ENCODE results near the gene VIPR1.
"Not testable (repeated sequence)": the region's sequence is repeated elsewhere in the genome, so short reads cannot be mapped to it uniquely, and the experiment has no call there.

VIPR1 gene

DNA sequence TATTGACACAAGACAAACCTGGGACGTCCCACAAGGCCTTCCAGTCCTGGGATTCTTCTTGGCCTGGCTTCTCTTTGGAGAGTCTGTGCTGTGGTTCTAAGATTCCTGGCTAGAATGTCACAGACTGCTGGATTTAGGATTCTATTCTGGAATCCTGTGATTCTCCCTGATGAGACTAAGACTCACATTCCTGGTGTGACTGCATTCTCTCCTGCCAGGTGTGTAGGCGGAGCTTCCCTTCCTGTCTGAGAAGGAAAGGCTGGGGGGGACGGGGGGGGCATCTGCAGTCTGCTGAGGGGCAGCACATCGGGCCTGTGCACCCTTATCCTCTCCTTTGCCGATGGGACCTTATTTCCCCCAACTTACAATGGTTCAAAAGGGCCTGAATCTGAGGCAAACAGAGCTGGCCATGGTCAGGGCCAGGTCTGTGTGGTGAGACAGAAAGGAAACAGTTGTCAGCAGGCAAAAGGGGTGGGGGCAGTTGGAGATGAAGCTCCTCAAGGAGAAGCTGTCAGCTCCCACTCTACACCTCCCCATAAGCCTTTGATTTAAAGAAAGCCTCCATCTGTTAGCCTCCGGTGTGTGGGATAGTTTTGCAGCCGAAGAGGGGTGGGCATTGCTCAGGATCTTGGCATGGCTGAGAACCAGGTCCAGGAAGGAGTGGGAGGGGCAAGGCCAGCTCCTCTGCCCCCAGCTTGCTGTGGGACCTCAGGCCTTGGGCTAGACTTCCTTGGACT, 30.9 kb downstream of the VIPR1 start:
- DNase-seq (ENCODE audit: low spot score): no peak

DNA sequence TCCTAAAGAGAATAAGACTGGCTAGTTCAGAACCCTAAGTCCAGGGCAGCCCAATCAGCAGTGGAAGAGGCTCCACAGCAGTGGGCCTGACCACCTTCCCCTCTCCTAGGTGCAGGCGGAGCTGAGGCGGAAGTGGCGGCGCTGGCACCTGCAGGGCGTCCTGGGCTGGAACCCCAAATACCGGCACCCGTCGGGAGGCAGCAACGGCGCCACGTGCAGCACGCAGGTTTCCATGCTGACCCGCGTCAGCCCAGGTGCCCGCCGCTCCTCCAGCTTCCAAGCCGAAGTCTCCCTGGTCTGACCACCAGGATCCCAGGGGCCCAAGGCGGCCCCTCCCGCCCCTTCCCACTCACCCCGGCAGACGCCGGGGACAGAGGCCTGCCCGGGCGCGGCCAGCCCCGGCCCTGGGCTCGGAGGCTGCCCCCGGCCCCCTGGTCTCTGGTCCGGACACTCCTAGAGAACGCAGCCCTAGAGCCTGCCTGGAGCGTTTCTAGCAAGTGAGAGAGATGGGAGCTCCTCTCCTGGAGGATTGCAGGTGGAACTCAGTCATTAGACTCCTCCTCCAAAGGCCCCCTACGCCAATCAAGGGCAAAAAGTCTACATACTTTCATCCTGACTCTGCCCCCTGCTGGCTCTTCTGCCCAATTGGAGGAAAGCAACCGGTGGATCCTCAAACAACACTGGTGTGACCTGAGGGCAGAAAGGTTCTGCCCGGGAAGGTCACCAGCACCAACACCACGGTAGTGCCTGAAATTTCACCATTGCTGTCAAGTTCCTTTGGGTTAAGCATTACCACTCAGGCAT, 33.7 kb downstream of the VIPR1 start:
- no peak for DNase-seq (ENCODE audit: low spot score)

DNA sequence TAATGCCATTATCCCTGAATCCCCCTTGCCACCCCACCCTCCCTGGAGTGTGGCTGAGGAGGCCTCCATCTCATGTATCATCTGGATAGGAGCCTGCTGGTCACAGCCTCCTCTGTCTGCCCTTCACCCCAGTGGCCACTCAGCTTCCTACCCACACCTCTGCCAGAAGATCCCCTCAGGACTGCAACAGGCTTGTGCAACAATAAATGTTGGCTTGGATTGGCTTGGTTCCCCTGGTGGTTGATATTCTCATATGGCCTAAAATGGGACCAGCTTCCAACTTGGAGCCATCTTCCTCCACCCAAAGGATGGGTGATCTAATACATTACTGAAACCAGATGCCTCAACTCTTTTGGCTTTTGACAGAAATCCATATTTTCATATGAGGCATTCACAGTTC, 34.9 kb downstream of the VIPR1 start:
- DNase-seq (ENCODE audit: low spot score): no peak

DNA sequence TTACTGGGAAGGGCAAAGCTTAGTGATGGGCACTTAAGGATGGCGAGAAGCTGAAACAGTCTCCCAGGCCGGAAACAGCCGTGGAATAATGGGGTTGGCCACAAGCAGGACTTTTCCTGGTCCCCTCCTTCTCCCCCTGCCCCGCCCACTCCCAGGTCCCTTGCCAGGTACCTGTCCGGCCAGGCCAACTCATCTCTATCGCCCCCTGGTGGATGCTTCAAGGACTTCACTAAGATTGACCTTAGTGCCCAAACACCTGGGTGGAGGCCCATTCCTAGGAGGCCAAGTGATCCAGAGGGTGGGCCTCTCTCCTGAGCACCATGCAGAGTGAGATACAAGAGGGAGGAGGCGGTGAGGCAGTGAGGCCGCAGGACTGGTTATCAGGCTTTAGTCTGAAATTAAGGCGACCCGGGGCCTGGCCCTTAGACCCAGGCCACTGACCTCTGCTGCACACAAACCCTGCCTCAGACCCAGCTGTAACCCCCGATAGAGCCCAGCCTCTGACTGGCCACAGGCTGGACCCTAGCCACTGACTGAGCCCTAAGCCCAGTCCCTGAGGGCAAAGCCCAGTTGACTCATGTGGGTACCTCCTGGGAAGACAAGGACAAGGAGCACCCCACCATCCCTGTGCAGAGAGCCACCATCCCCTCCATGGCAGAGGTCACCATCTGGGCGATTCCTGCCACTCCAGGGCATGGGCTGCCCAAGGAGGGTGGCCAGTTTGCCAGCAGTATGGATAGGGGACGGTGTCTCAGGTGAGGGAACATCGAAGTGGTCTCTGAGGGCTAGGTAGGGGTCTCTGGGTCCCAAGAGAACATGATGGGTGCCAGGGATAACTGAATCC, 37.6 kb downstream of the VIPR1 start:
- DNase-seq (ENCODE audit: low spot score): no peak

DNA sequence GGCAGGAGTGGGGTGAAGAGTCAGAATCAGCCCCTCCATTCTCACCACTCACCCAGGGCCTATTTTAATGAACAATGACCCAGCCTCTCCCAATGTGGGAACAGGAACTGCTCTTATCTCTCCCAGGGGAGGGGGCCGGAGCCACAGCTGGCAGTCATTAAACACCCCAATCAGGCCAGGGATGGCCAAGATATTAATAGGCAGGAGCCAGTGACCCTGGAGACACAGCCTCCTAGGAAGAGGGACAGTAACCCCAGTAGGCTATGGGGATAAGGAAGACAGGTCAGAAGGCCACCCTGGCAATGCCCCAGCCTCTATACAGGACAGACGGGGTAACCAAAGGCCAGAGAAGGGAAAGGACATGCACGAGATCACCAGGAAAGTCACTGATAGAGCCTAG, 38.6 kb downstream of the VIPR1 start:
- no peak for DNase-seq (ENCODE audit: low spot score)

DNA sequence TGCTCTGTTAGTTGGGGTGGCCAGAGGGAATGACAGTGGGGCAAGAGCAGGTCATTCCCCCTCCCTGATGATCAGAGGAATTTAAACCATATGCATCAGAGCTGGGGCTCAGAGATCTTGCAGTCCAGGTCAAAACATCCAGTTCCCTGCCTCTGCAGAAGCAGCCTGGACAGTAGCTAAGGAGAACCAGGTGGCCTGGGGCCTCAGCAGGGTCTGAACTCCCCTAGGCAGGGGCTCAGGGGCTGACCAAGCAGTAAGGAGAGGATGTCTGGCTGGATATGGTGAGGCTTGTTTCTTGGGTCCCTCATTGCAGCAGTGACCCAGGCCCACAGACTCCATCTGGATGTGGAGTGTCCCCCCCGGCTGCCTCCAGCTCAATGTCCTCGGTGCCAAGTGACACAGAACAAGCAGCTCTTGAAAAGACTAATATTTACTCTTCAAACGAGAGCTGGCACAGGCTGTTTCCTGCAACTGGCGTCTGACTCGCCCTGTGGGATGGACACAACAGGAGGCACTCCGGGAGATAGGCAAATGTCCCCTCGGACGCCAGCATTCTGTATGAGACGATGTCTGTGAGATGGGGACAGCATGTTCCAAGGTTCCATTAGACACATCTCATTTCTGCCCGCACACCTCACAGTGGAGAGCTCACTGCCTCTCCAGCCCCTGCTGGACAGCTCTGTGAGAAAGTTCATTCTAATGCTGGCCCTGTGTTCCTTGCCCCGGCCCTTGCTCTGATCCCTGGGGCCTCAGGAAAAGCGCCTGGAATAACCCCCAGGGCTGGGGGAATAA, 42.2 kb downstream of the VIPR1 start:
- no peak for DNase-seq (ENCODE audit: low spot score)

DNA sequence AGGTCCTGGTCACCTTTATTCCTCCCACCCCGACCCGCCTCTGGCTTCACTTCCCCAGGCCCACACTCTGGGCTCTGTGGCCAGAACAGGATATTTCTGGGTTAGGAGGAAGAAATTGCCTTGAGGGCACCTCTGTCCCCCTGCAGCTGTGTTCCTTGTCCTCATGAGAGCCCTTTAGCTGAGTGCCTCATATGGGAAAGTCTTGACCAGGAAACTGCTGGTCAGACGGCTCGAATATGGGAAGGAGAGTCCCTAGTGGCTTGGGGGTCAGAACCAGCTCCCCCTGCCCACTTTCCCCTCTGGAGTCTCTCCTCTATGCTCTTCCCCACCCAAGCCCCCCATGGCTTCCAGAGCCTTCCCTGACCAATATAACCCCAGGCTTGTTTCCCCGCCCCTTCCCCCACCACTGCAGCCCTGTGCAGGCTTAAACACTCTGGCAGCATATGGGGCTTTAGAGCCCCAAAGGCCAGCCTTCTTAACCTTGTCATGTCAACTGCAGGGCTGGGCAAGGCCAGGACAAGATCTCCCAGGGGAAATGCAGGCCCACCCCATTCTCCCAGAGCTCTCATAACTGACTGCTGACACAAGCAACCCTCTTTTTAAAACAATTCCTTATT, 42.9 kb downstream of the VIPR1 start:
- DNase-seq (ENCODE audit: low spot score): no peak

DNA sequence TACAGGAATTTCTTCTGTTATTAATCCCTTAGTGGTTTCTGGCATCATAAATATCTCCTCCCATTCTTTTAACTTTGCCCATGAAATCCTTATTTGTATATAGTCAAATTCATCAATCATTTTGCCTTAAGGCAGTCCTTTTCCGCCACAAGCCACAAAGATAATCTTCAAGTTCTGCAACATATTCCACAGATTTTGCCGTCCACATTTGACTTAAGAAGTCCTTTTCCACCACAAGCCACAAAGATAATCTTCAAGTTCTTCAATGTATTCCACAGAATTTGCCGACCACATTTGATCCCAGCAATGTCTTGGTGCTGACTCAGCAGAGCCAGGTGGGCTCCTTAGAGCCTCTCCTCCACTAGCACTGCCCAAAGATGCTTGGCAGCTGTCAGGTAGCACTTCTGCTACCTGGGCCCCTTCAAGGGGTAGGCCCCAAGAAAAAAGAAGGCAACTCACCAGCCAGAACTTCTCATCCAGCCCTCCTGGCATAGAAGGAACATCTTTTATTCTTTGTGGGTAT, 44.3 kb downstream of the VIPR1 start:
- no peak for DNase-seq (ENCODE audit: low spot score)

DNA sequence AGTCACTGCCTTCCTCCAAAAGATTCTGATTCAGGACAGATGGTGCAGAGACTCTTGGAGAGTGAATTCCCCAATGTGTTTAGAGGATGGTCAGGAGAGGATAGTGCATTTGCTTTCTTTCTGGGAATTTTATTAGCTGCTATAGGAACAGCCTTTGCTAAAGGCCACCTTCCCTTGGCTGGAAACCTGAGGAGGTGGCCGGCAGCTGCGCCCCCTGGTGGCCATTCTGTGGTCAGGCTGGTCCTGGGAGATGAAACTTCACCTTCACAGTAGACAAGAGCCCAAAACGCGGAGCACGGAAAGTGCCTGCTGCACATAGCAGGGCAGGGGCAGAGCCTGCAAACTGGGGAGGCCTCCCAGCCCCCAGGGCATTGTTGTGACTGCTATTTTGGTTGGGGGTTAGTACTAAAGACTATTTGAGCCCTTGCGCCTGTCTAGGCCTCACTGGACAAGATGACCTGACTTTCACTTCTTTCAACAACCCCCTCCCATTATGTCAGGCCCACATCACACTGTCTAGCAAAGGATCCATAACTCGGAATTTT, 45.0 kb downstream of the VIPR1 start:
- peak; percentile 43 for DNase-seq (ENCODE audit: low spot score)

DNA sequence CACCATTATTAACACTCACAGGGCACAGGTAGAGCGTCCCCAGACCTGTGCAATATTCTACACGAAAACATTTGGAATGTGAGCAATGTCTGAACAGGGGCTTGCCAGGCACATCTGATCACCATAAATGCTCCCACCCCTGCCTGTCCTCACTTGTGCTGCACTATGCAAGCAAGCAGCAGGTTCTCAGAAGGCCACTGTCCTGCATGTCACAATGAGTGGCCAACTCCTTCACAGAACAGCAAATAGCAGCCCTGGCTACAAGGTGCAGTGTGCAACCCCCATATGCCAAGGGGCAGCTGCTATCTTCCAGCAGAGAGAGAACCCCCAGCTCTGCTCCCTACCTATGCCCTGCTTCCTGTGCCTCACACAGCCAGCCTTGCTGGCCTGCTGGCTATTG, 46.7 kb downstream of the VIPR1 start:
- no peak for DNase-seq (ENCODE audit: low spot score)

DNA sequence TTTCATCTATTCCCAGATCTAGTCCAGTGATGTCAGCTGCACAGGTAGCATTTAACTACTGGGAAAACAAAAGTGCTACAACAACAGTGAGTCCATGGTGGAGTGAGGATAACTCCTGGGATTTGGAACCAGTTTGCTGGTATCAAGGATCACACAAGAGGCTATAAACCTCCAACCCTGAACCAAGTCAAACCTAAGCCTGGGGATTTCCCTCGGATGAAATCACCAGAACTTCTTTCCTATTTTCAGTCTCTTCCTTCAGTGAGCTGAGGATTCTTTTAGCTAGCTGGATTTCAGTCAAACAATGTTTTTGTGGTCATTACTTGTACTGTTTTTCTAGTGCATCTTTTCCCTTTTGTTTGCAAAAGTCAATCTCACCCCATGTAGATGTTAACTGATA, 47.8 kb downstream of the VIPR1 start:
- DNase-seq (ENCODE audit: low spot score): no peak

DNA sequence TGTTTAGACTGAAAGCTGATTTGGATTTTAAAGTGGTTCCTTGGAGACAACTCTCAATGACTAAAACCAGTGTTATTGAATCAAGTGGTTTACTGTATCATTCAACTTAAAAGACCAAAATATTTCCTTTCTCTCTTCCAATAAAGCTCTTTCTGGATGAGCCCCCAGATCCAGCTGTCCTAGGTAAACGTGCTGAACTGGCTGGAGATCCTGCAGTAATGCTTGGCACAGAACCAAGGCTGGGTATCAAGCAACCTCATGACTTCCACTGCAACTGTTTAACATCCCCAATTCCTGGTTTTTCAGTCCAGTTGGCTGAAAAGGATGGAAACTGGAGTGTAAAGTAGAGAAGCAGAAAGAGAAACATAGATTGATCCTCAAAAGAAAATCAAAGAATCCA, 50.4 kb downstream of the VIPR1 start:
- DNase-seq (ENCODE audit: low spot score): no peak

DNA sequence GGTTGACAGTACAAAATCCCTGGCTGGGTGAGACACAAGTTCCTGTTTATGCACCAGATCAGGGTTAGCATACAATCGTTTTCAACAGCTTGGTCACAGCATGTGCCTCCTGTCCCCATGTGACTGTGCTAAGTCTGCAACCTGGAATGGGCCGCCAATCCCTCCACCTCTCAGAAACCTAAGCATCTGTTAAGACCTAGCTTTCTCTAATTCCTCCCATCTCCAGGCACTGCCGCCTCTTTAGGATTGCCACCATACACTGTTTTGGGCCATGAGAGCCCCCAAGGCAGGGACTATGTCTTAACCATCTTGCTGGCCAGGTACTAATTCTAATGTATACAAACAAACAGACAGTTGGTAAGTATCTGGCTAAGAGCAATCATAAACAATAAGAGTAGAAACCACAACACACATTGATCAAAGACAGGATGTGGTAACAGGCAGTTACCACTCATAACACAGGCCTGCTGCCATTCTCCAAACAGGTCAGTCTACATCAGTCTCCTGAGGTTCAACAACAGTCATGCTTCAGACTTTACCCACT, 53.7 kb downstream of the VIPR1 start:
- no peak for DNase-seq (ENCODE audit: low spot score)

DNA sequence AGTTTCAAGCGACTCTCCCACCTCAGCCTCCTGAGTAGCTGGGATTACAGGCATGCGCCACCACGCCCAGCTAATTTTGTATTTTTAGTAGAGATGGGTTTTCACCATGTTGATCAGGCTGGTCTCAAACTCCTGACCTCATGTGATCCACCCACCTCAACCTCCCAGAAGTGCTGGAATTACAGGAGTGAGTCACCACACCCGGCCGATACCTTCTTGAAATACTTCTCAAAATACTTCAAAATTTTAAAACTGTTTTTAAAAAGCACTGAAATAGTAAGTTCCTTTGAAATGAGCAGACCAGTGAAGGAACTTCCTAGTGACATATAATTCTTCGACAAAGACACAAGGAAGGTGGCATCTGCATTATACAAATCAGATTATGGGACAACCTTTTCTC, 54.4 kb downstream of the VIPR1 start:
- DNase-seq (ENCODE audit: low spot score): not testable (repeated sequence)

DNA sequence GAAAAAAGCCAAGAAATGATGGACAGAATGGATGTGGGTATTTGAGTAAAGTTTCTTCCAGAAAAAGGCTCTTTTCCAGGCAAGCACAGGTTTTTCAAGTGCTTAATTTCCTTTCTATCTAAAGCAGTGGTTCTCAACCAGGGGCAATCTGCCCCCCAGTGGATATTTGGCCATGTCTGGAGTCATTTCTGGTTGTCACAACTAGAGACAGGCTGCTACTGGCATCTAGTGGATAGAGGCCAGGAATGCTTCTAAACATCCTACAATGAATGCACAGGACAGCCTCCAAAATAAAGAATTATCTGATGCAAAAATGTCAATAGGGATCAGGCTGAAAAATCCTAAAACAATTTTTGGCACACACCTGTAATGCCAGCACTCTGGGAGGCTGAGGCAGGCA, 55.4 kb downstream of the VIPR1 start:
- no peak for DNase-seq (ENCODE audit: low spot score)

DNA sequence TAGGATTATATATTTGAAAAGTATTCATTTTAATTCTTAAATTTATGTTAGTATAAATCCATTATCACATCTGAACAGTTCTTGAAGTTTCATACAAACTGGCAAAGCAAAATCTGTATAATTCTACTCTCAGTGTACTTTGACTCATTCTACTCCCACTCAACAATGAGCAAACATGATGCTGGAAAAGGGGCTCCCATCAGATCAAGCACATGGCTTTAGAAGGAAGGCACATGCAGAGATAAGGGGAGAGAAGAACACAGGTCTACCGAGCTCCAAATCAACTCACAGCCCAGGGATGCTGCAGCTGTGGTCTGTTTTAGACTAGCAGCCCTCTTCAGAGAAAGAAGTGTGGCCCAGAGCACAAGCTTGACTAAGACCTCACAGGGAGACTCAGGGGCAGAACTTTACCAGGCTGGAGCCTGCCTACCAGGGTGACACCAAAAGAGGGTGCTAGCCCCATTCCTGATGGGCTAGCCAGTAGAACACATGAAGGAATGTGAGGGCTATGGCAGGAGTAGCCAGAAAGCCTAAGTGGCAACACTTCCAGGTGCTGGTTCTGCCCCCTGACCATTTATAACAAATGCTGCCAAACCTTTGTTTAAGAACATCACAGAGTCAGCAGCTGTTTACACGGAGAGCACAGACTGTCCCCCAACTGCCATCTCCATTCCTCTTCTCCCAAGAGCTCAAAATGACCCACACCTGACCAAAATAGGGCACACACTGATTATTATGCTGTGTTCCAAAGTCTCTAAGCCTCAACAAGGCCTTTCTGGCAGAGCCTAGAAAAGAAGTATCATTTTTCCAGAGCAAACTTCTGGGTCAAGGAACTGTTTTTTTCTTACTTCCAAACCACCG, 59.8 kb downstream of the VIPR1 start:
- DNase-seq (ENCODE audit: low spot score): no peak

DNA sequence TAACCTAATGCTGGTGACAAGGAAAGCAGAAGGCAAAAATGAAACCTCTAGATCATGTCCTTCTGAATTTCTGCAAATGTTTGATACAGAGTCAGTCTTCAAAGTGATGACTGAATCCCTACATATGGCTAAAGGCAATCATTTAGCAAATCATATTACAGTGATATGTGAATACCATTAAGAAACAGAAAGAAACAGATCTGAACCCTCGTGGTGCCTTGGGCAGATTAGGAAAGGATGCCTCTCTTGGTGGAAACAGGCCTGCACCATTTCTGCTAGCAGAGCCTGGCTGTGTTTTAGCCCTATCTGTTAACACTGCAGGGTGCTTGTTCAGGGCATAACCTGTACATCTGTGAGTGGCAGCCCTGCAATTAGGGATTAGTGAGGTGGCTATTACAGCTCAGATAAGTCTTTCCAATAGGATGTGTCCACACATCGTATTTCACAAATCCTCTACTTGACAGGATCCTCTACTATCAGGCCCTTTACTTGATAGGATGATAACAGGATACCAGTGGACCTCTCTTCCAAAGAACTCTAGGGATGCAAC, 67.2 kb downstream of the VIPR1 start:
- DNase-seq (ENCODE audit: low spot score): no peak

DNA sequence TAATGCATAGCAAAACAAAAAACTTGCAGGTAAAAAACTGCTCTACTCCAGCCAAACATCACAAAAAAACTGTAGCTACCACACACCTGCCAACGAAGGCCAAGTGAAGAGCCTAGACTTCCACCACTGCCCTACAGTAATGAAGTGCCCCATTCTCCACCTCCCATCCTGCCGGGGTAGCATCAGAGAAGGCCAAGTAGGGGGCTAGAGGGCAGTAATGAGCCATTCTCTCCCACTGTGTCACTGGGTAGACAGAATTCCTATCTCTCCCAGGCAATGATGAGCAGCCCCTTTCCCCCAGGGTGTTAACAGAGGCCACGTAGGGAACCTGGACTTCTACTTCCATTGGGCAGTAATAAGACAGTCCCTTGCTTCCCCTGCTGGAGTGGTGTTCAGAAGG, 69.8 kb downstream of the VIPR1 start:
- peak; percentile 65 for DNase-seq (ENCODE audit: low spot score)

DNA sequence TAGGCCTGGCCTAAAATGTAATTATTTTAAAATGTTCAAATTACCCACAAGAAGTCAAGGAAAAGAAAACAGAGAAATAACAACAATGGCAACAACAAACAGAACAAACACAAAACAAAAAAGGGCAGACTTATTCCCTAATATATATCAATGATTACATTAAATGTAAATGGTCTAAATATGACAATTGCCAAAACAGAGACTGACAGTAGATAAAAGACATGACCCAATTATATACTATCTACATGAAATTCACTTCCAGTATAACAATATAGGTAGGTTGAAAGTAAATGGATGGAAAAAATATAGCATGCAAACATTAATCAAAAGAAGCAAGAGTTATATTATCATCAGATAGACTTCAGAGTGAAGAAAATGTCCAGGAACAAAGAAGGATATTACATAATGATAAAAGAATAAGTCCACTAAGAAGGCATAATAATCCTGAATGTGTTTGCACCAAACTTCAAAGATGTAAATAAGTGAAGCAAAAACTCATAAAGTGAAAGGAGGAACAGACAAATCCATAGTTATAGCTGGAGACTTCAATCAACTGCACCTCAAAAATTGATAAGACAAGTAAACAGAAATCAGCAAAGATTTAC, 72.8 kb downstream of the VIPR1 start:
- no peak for DNase-seq (ENCODE audit: low spot score)
